GM12878 (cell line): ENCODE data around the gene LRCH4. TPM values are rescaled to one million over a fixed set of nuclear protein-coding genes. Genes with fewer than 3 reads are reported as not detected.
A peak's percentile ranks its signal among the peaks of the same experiment; 100 is the strongest.

ENCODE experiments used
- ATAC-seq: fragments of 200-7000 bp; cut with Tn5 transposase; 3 replicates; pipeline ENCODE4 v1.9.1; 2020; ENCODE audit warnings: mild to moderate bottlenecking, moderate library complexity
- BruUV-seq: library from RNA; stranded (reverse); fragments of 400-500 nt; replicated peaks from 2 replicates; lab custom pipeline; 2021; lab: Mats Ljungman, UMichigan
- CTCF ChIA-PET: fragments of 300-600 bp; sonication (Branson Sonifier 250); formaldehyde crosslinking; extraction: SDS; loops from one replicate; lab custom pipeline; 2021; ENCODE audit warnings: inconsistent platforms; lab: Yijun Ruan, JAX
- POLR2A ChIA-PET: fragments of 350-600 bp; formaldehyde crosslinking; extraction: SDS; loops from one replicate; lab custom pipeline; 2021; ENCODE audit warnings: inconsistent platforms; lab: Charles Lee
- RAD21 ChIA-PET: fragments of 300-600 bp; sonication (Branson Sonifier 250); formaldehyde crosslinking; loops from one replicate; lab custom pipeline; 2023; ENCODE audit warnings: antibody characterized with exemption; ENCODE audit not compliant: unreplicated experiment; lab: Charles Lee
- SMC1A ChIA-PET: fragments of 300-600 bp; sonication (Branson Sonifier 250); formaldehyde crosslinking; loops from one replicate; lab custom pipeline; 2023; ENCODE audit not compliant: unreplicated experiment, uncharacterized antibody; lab: Charles Lee
- DNase-seq: peaks from one replicate; pipeline ENCODE4 v3.0.0-alpha.2; 2011; ENCODE audit warnings: low read depth, low spot score
- FAIRE-seq: peaks from 3 replicates; lab custom pipeline; 2011; peaks lifted over from hg19 to GRCh38; lab: Jason Lieb, UNC
- H2AFZ ChIP-seq: 2 replicates; pipeline ENCODE4 v1.6.0; 2011; ENCODE audit warnings: low read depth, low read length, control low read depth; ENCODE audit not compliant: control insufficient read depth
- H3K27ac ChIP-seq: 2 replicates; pipeline ENCODE4 v1.5.1; 2011; ENCODE audit warnings: control low read depth; ENCODE audit not compliant: control insufficient read depth, insufficient read depth
- H3K27me3 ChIP-seq, 2 experiments: replicated peaks in 1 of 2; 2 replicates each; pipeline versions ENCODE4 v1.6.0 to v1.6.1; 2011; ENCODE audit warnings: low read length in 1 of 2; ENCODE audit not compliant: control insufficient read depth in 2 of 2, insufficient read depth in 2 of 2
- H3K36me3 ChIP-seq, 2 experiments: 2 replicates each; pipeline ENCODE4 v1.5.1; 2011; ENCODE audit warnings: low read length in 1 of 2; ENCODE audit not compliant: control insufficient read depth in 2 of 2, insufficient read depth in 2 of 2
- H3K4me1 ChIP-seq: 2 replicates; pipeline ENCODE4 v1.6.1; 2011; ENCODE audit warnings: mild to moderate bottlenecking, low read length, moderate library complexity, mixed read lengths; ENCODE audit not compliant: control insufficient read depth, insufficient read depth
- H3K4me2 ChIP-seq: 2 replicates; pipeline ENCODE4 v1.6.0; 2011; ENCODE audit warnings: control low read depth; ENCODE audit not compliant: control insufficient read depth, insufficient read depth
- H3K4me3 ChIP-seq: fragments of 200-600 bp; sonication (generic); 2 replicates; pipeline ENCODE4 v1.5.1; 2016
- H3K79me2 ChIP-seq: 2 replicates; pipeline ENCODE4 v1.6.0; 2011; ENCODE audit warnings: low read length; ENCODE audit not compliant: control insufficient read depth, insufficient read depth
- H3K9ac ChIP-seq: 2 replicates; pipeline ENCODE4 v1.8.0; 2011; ENCODE audit warnings: low read length, control low read depth, mixed read lengths; ENCODE audit not compliant: control insufficient read depth, insufficient read depth
- H3K9me3 ChIP-seq: replicated peaks from 3 replicates; pipeline ENCODE4 v1.5.1; 2011; ENCODE audit warnings: mild to moderate bottlenecking, low read length; ENCODE audit not compliant: control insufficient read depth, insufficient read depth
- H4K20me1 ChIP-seq: 2 replicates; pipeline ENCODE4 v1.6.0; 2011; ENCODE audit not compliant: control insufficient read depth, insufficient read depth
- HDAC2 ChIP-seq: fragments of 200-600 bp; sonication (generic); IDR thresholded peaks from 2 replicates; pipeline ENCODE4 v1.6.1; 2017
- POLR2A ChIP-seq: IDR thresholded peaks from 2 replicates; pipeline ENCODE4 v1.6.1; 2011; ENCODE audit warnings: low read depth, mild to moderate bottlenecking, low read length
- POLR2AphosphoS2 ChIP-seq: IDR thresholded peaks from 2 replicates; pipeline ENCODE4 v1.6.1; 2011; ENCODE audit warnings: low read depth, mild to moderate bottlenecking, low read length, improper control_type of control experiment, moderate library complexity
- WGBS: methylation state at CpG from one replicate; pipeline ENCODE4 v1.1.6; 2016; ENCODE audit warnings: low lambda C conversion rate; ENCODE audit not compliant: insufficient replicate concordance, insufficient coverage; ENCODE audit errors: missing lambda C conversion rate; 5-methylcytosine and 5-hydroxymethylcytosine counted together
- in situ Hi-C: fragments of 300-500 bp; cut with MboI; formaldehyde crosslinking; loops from 9 replicates; pipeline ENCODE4 v1.14.3; 2018; ENCODE audit warnings: mixed read lengths
- intact Hi-C: fragments of 100-400 bp; cut with micrococcal nuclease; formaldehyde crosslinking; loops from one replicate; pipeline ENCODE4 v1.14.2; 2022; ENCODE audit not compliant: unreplicated experiment
- polyA plus RNA-seq, 11 experiments: library from polyadenylated mRNA; depleted of rRNA in 4 of 11; unstranded in 6 of 11; stranded (reverse) in 5 of 11; fragments of >200 nt; fragmentation: Nextera tagmentation in 4 of 11; fragmentation: Illumina TruSeq in 1 of 11; extraction: Ambion mirVana in 4 of 11; extraction: Trizol in 1 of 11; gene quantifications; 1 replicate in 1 of 11; 2 replicates in 10 of 11; pipeline versions ENCODE4 v1.2.1 to v1.2.3, GENCODE V29; 2011 to 2016; ENCODE audit warnings: inconsistent platforms in 2 of 11, missing spikeins in 2 of 11, low read depth in 1 of 11
- total RNA-seq, 4 experiments: library from RNA; depleted of rRNA in 3 of 4; stranded (reverse); fragments of >200 nt in 3 of 4; fragmentation: Illumina TruSeq in 1 of 4; extraction: Trizol in 1 of 4; gene quantifications; 2 replicates each; pipeline versions ENCODE4 v1.2.1 to v1.2.3, GENCODE V29; 2013 to 2021

The LRCH4 gene
- total and polyA plus RNA-seq, 10 of the 15 experiments (the other 5 are each of a cell fraction or from before 2014, with no cell fraction given), result 0.58 to 96.7 (median 28.4) TPM

DNA sequence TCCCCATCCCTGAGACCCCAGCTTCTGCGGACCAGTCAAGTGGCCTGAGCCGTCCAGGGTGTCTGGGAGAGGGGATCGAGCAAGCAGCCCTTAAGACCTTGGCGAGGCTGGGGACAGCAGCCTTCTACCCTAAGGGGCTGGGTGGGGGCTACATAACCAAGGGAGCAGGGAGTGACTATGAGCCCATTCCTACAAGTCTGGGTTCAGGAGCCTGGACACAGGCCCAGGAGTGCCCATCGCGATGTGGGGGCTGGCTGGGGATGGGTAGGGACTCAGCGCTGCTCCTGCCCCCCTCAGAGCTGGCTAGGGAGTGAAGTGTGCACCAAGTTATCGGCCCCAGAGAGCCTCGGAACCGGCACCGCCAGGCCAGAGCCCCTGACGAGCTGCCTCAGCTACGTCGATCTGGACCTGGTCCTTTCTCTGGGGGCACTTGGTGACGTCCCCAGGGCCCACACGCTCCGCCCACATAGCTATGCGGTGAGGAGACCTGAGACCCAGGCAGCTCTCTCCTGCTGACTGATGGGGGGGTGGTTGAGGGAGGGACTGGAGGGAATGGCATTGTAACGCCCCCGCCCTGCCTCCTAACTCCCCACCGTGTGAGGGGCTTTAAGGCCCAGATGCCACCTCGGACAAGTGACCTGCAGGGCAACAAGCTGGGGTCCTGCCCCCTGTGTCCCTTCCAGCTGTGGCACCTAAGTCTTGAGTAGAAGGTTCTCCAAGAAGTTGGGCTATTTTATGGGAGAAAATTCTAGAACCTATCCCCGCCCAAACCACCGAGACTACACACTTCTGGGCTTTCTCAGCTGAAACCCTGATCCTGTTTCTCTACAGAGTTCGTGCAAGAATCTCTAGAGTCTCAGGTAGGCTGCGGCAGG, 14.7 kb downstream of the LRCH4 start:
- 88% methylated on average over 26 of the region's 26 CpGs for WGBS
- Histone ChIP-seq H3K4me1 (peaks cover 30% of the 10 kb centered on the region), H4K20me1 (no peaks in the 10 kb centered on the region), H3K79me2 (no peaks in the 10 kb centered on the region), H3K27ac (no peak overlapping the region), H3K9me3 (no peaks in the 10 kb centered on the region), H3K36me3 (peaks cover 2 to 8% of the 10 kb centered on the region in 2 experiments; a peak in 3 of 4 replicates), H3K9ac (no peak overlapping the region), H3K27me3 (no peaks in the 10 kb centered on the region), H2AFZ (no peak overlapping the region)
- in situ Hi-C loops, result no loop called here
- DNase-seq, result no peak
- BruUV-seq, result no TSS peak
- RAD21 ChIA-PET, result interaction anchor here (0.5 to 0.6 kb wide), 2 partner anchors 15 to 122 kb away, joined by 3 read pairs; partner anchors contain the start of genes FBXO24 and LRCH4
- no peak for ATAC-seq
- SMC1A ChIA-PET, result interaction anchor here (0.9 to 1.4 kb wide), 3 partner anchors 12 to 97 kb away, joined by 3 to 4 read pairs (median 3); no protein-coding TSS in a partner anchor
- POLR2A ChIA-PET, result interaction anchor here (1.0 to 1.3 kb wide), 2 partner anchors 13 to 154 kb away, joined by 3 to 4 read pairs; no protein-coding TSS in a partner anchor
- intact Hi-C loops, result no loop called here
- FAIRE-seq, result no peak
- CTCF ChIA-PET, result interaction anchor here (1.1 to 1.9 kb wide), 6 partner anchors 11 to 134 kb away, joined by 3 to 6 read pairs (median 3); partner anchors contain the start of genes FBXO24 and LRCH4
- TF ChIP-seq HDAC2 (no peak), POLR2AphosphoS2 (0 out of 2 replicates have a peak, but pooled peaks have one; percentile 15), POLR2A (peak; percentile 60; the same call in 1 of the 2 replicates)
- TF ChIP-seq, all 136 proteins: peak for 2
- Histone ChIP-seq H3K4me2 (no peak overlapping the region), H3K4me3 (no peak overlapping the region)
